SJCRH30 (cell line): ENCODE measurements around the gene ZNF322. TPM values are rescaled to one million over a fixed set of nuclear protein-coding genes. Genes with fewer than 3 reads are reported as not detected.
A peak's percentile ranks its signal among the peaks of the same experiment; 100 is the strongest.

Experiments used
- DNase-seq, 2 experiments: peaks; one replicate each; pipeline ENCODE4 v3.0.0-alpha.2; 2015 to 2020
- H3K27ac ChIP-seq: fragments of 250-450 bp; sonication (Bioruptor Pico); 2 replicates; pipeline ENCODE4 v1.5.1; 2020; ENCODE audit warnings: mild to moderate bottlenecking, moderate library complexity
- H3K27me3 ChIP-seq: fragments of 250-450 bp; sonication (Bioruptor Pico); 2 replicates; pipeline ENCODE4 v1.5.1; 2020; ENCODE audit warnings: mild to moderate bottlenecking, moderate library complexity
- H3K36me3 ChIP-seq: fragments of 250-450 bp; sonication (Bioruptor Pico); 2 replicates; pipeline ENCODE4 v1.5.1; 2020; ENCODE audit warnings: mild to moderate bottlenecking, moderate library complexity
- H3K4me1 ChIP-seq: fragments of 250-450 bp; sonication (Bioruptor Pico); 2 replicates; pipeline ENCODE4 v1.5.1; 2020; ENCODE audit warnings: mild to moderate bottlenecking, moderate library complexity
- H3K4me3 ChIP-seq: fragments of 250-450 bp; sonication (Bioruptor Pico); 2 replicates; pipeline ENCODE4 v1.5.1; 2020; ENCODE audit warnings: mild to moderate bottlenecking, moderate library complexity
- H3K9me3 ChIP-seq: fragments of 250-450 bp; sonication (Bioruptor Pico); replicated peaks from 2 replicates; pipeline ENCODE4 v1.5.1; 2020; ENCODE audit warnings: mild to moderate bottlenecking, moderate library complexity
- total RNA-seq: library from RNA; depleted of rRNA; stranded (reverse); fragments of >200 nt; shearing (Covaris generic); gene quantifications from 2 replicates; pipeline ENCODE4 v1.2.3, GENCODE V29; 2014

The ZNF322 gene
- total RNA-seq, 1 experiment from 2014 or later = 31.2 TPM

GRCh38 chr6:26646074-26646473, 13.5 kb downstream of the ZNF322 start:
- no peak for DNase-seq
- peaks cover 80% of the 10 kb centered on the region for H3K36me3 ChIP-seq
- no peak overlapping the region for H3K4me3 ChIP-seq
- no peak overlapping the region for H3K27ac ChIP-seq
- no peaks in the 10 kb centered on the region for H3K4me1 ChIP-seq
- no peaks in the 10 kb centered on the region for H3K27me3 ChIP-seq
- H3K9me3 ChIP-seq = peaks cover 25% of the 10 kb centered on the region

GRCh38 chr6:26640806-26641205, 18.7 kb downstream of the ZNF322 start:
- no peaks in the 10 kb centered on the region for H3K4me1 ChIP-seq
- peaks cover 37% of the 10 kb centered on the region for H3K9me3 ChIP-seq
- no peak overlapping the region for H3K27ac ChIP-seq
- H3K4me3 ChIP-seq = no peak overlapping the region
- DNase-seq = no peak
- peaks cover 71% of the 10 kb centered on the region for H3K36me3 ChIP-seq
- H3K27me3 ChIP-seq = no peaks in the 10 kb centered on the region

GRCh38 chr6:26629359-26629758, 30.2 kb downstream of the ZNF322 start:
- Histone ChIP-seq H3K9me3 (no peaks in the 10 kb centered on the region), H3K4me1 (no peaks in the 10 kb centered on the region), H3K4me3 (no peak overlapping the region), H3K27ac (no peak overlapping the region), H3K27me3 (no peaks in the 10 kb centered on the region), H3K36me3 (peaks cover 12% of the 10 kb centered on the region)
- DNase-seq = no peak

- no peaks in the 10 kb centered on the region for H3K9me3 ChIP-seq
- H3K4me1 ChIP-seq = no peaks in the 10 kb centered on the region
- no peak overlapping the region for H3K27ac ChIP-seq
- no peak for DNase-seq
- H3K4me3 ChIP-seq = no peak overlapping the region
- no peaks in the 10 kb centered on the region for H3K27me3 ChIP-seq
- 0 out of 2 replicates have a peak, but pooled peaks cover 2% of the 10 kb centered on the region for H3K36me3 ChIP-seq
Measured at GRCh38 chr6:26627843-26628242, 31.7 kb downstream of the ZNF322 start.

GRCh38 chr6:26624557-26624956, 35.0 kb downstream of the ZNF322 start:
- DNase-seq = no peak
- H3K27ac ChIP-seq = no peak overlapping the region
- no peaks in the 10 kb centered on the region for H3K27me3 ChIP-seq
- no peaks in the 10 kb centered on the region for H3K36me3 ChIP-seq
- no peaks in the 10 kb centered on the region for H3K4me1 ChIP-seq
- no peaks in the 10 kb centered on the region for H3K9me3 ChIP-seq
- H3K4me3 ChIP-seq = no peak overlapping the region

- no peak for DNase-seq
- H3K36me3 ChIP-seq = no peaks in the 10 kb centered on the region
- H3K4me1 ChIP-seq = no peaks in the 10 kb centered on the region
- no peak overlapping the region for H3K4me3 ChIP-seq
- no peak overlapping the region for H3K27ac ChIP-seq
- H3K9me3 ChIP-seq = no peaks in the 10 kb centered on the region
- H3K27me3 ChIP-seq = no peaks in the 10 kb centered on the region
Measured at GRCh38 chr6:26623339-26623859, 36.1 kb downstream of the ZNF322 start.

- Histone ChIP-seq H3K9me3 (no peaks in the 10 kb centered on the region), H3K27ac (no peak overlapping the region), H3K27me3 (no peaks in the 10 kb centered on the region), H3K4me3 (no peak overlapping the region), H3K4me1 (no peaks in the 10 kb centered on the region), H3K36me3 (no peaks in the 10 kb centered on the region)
- no peak for DNase-seq
Measured at GRCh38 chr6:26613689-26614683, 45.6 kb downstream of the ZNF322 start.

- no peak overlapping the region for H3K27ac ChIP-seq
- DNase-seq = no peak
- no peak overlapping the region for H3K4me3 ChIP-seq
- H3K4me1 ChIP-seq = no peaks in the 10 kb centered on the region
- no peaks in the 10 kb centered on the region for H3K36me3 ChIP-seq
- no peaks in the 10 kb centered on the region for H3K27me3 ChIP-seq
- H3K9me3 ChIP-seq = no peaks in the 10 kb centered on the region
Measured at GRCh38 chr6:26613201-26613600, 46.3 kb downstream of the ZNF322 start.

- Histone ChIP-seq H3K4me1 (no peaks in the 10 kb centered on the region), H3K27ac (no peak overlapping the region), H3K4me3 (no peak overlapping the region), H3K27me3 (no peaks in the 10 kb centered on the region), H3K9me3 (no peaks in the 10 kb centered on the region), H3K36me3 (no peaks in the 10 kb centered on the region)
- no peak for DNase-seq
Measured at GRCh38 chr6:26611599-26611998, 47.9 kb downstream of the ZNF322 start.

- Histone ChIP-seq H3K27me3 (no peaks in the 10 kb centered on the region), H3K4me3 (no peak overlapping the region), H3K36me3 (no peaks in the 10 kb centered on the region), H3K9me3 (no peaks in the 10 kb centered on the region), H3K27ac (no peak overlapping the region), H3K4me1 (no peaks in the 10 kb centered on the region)
- DNase-seq = no peak
Measured at GRCh38 chr6:26609463-26609862, 50.1 kb downstream of the ZNF322 start.

- Histone ChIP-seq H3K9me3 (no peaks in the 10 kb centered on the region), H3K4me3 (no peak overlapping the region), H3K36me3 (no peaks in the 10 kb centered on the region), H3K4me1 (no peaks in the 10 kb centered on the region), H3K27ac (no peak overlapping the region), H3K27me3 (no peaks in the 10 kb centered on the region)
- DNase-seq = peak; percentile 53 to 77
Measured at GRCh38 chr6:26607434-26608230, 51.9 kb downstream of the ZNF322 start.

- Histone ChIP-seq H3K36me3 (0 out of 2 replicates have a peak, but pooled peaks cover 3% of the 10 kb centered on the region), H3K27me3 (no peaks in the 10 kb centered on the region), H3K4me1 (no peaks in the 10 kb centered on the region), H3K27ac (no peak overlapping the region), H3K4me3 (no peak overlapping the region), H3K9me3 (no peaks in the 10 kb centered on the region)
- DNase-seq = no peak
Measured at GRCh38 chr6:26604797-26605196, 54.7 kb downstream of the ZNF322 start.

GRCh38 chr6:26604026-26604425, 55.5 kb downstream of the ZNF322 start:
- no peaks in the 10 kb centered on the region for H3K4me1 ChIP-seq
- DNase-seq = no peak
- H3K4me3 ChIP-seq = no peak overlapping the region
- H3K9me3 ChIP-seq = no peaks in the 10 kb centered on the region
- H3K27ac ChIP-seq = no peak overlapping the region
- H3K27me3 ChIP-seq = no peaks in the 10 kb centered on the region
- peaks cover 10% of the 10 kb centered on the region for H3K36me3 ChIP-seq

- Histone ChIP-seq H3K9me3 (no peaks in the 10 kb centered on the region), H3K36me3 (peaks cover 17% of the 10 kb centered on the region), H3K4me3 (no peak overlapping the region), H3K4me1 (no peaks in the 10 kb centered on the region), H3K27me3 (no peaks in the 10 kb centered on the region), H3K27ac (no peak overlapping the region)
- no peak for DNase-seq
Measured at GRCh38 chr6:26602262-26602661, 57.3 kb downstream of the ZNF322 start.

- Histone ChIP-seq H3K27me3 (no peaks in the 10 kb centered on the region), H3K27ac (no peak overlapping the region), H3K9me3 (no peaks in the 10 kb centered on the region), H3K36me3 (peaks cover 17% of the 10 kb centered on the region), H3K4me3 (no peak overlapping the region), H3K4me1 (no peaks in the 10 kb centered on the region)
- no peak for DNase-seq
Measured at GRCh38 chr6:26600759-26601158, 58.8 kb downstream of the ZNF322 start.
